ENCODE measurements around the gene ZNF775. TPM values are rescaled to one million over a fixed set of nuclear protein-coding genes. Genes with fewer than 3 reads are reported as not detected.

The ZNF775 gene
- total RNA-seq, 1 donor from 2014 or later, result 13.3 TPM

DNA sequence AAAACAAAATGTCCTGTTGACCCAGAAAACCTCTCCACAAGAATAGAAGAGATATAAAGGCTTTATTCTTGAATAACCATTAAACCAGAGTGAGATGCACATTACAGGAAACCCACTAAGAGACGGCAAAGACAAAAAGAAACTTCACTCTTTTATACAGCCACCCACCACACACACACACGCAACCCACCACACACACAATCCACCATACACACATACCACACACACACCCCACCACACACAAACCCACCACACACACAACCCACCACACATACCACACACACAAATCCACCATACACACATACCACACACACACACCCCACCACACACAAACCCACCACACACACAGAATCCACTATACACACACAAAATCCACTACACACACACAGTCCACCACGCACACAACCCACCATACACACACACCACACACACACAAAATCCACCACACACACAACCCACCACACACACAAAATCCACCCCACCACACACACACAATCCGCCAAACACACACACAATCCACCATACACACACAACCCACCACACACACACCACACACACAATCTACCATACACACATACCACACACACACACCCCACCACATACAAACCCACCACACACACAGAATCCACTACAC, 20.0 kb upstream of the ZNF775 start:
- Mint-ChIP-seq H3K4me3 (no peak overlapping the region), H3K27me3 (ENCODE audit: low read depth) (no peaks in the 10 kb centered on the region), H3K9me3 (no peaks in the 10 kb centered on the region), H3K36me3 (no peaks in the 10 kb centered on the region), H3K27ac (no peak overlapping the region), H3K4me1 (peaks cover 20% of the 10 kb centered on the region)
- TF ChIP-seq, protein P1, sequence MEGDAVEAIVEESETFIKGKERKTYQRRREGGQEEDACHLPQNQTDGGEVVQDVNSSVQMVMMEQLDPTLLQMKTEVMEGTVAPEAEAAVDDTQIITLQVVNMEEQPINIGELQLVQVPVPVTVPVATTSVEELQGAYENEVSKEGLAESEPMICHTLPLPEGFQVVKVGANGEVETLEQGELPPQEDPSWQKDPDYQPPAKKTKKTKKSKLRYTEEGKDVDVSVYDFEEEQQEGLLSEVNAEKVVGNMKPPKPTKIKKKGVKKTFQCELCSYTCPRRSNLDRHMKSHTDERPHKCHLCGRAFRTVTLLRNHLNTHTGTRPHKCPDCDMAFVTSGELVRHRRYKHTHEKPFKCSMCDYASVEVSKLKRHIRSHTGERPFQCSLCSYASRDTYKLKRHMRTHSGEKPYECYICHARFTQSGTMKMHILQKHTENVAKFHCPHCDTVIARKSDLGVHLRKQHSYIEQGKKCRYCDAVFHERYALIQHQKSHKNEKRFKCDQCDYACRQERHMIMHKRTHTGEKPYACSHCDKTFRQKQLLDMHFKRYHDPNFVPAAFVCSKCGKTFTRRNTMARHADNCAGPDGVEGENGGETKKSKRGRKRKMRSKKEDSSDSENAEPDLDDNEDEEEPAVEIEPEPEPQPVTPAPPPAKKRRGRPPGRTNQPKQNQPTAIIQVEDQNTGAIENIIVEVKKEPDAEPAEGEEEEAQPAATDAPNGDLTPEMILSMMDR (IDR thresholded peaks at IDR 0.05; ENCODE audit: unreplicated experiment), result no peak
- DNase-seq (ENCODE audit: low spot score in 2 of 2, unreplicated experiment in 2 of 2), result no peak

- H3K4me1 Mint-ChIP-seq, result peaks cover 20% of the 10 kb centered on the region
- H3K27ac Mint-ChIP-seq, result no peak overlapping the region
- TF ChIP-seq, protein P1 (IDR thresholded peaks at IDR 0.05; ENCODE audit: unreplicated experiment), result no peak
- no peaks in the 10 kb centered on the region for H3K9me3 Mint-ChIP-seq
- H3K36me3 Mint-ChIP-seq, result no peaks in the 10 kb centered on the region
- H3K4me3 Mint-ChIP-seq, result no peak overlapping the region
- no peak for DNase-seq (ENCODE audit: low spot score in 2 of 2, unreplicated experiment in 2 of 2)
- H3K27me3 Mint-ChIP-seq (ENCODE audit: low read depth), result no peaks in the 10 kb centered on the region
Observed at GRCh38 chr7:150359622-150360362, 19.3 kb upstream of the ZNF775 start.

DNA sequence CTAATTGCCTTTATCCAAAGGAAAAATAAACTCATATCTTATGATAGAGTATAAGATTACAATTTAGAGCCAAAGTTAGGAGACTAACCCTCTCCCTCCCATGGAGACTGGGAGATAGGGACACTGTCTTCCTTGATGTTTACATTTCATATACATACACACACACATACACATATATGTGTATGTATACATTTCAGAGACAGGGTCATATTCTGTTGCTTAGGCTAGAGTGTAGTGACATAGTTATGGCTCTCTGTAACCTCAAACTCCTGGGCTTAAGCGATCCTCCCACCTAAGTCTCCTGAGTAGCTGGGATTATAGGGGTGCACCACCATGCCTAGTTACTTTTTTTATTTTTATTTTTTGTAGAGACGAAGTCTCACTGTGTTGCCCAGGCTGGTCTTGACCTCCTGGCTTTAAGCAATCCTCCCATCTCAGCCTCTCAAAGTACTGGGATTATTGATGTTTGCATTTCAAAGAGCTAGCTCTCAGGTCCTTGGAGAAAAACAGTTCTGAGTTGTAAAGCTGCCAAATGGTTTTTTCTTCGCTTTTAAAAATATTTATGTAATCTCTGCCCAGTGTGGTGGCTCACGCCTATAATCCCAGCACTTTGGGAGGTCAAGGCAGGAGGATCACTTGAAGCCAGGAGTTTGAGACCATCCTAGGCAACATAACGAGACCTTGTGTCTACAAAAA, 18.6 kb upstream of the ZNF775 start:
- DNase-seq (ENCODE audit: low spot score in 2 of 2, unreplicated experiment in 2 of 2), result no peak
- H3K4me3 Mint-ChIP-seq, result no peak overlapping the region
- TF ChIP-seq, protein P1 (IDR thresholded peaks at IDR 0.05; ENCODE audit: unreplicated experiment), result no peak
- H3K4me1 Mint-ChIP-seq, result peaks cover 21% of the 10 kb centered on the region
- no peak overlapping the region for H3K27ac Mint-ChIP-seq
- H3K9me3 Mint-ChIP-seq, result no peaks in the 10 kb centered on the region
- no peaks in the 10 kb centered on the region for H3K27me3 Mint-ChIP-seq (ENCODE audit: low read depth)
- no peaks in the 10 kb centered on the region for H3K36me3 Mint-ChIP-seq

DNA sequence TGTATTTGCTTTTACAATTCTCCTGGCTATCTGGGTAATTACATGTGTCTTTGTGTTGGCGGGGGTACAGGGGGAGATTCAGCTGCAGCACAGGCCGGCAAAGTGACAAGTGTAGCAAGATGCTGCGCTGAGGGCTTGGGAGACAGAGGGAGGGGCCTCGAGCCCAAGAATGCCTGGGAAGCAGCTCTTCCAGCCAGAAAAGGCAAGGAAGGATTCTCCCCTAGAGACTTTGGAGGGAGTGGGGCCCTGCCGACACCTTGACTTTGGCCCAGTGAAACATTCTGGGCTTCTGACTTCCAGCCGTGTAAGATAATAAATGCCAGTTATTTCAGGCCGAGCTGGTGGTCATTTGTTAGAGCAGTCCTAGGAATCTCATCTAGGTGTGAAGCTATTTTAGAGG, 17.7 kb upstream of the ZNF775 start:
- DNase-seq (ENCODE audit: low spot score in 2 of 2, unreplicated experiment in 2 of 2), result no peak
- Mint-ChIP-seq H3K27ac (peak overlapping the region; percentile 52), H3K36me3 (no peaks in the 10 kb centered on the region), H3K27me3 (ENCODE audit: low read depth) (no peaks in the 10 kb centered on the region), H3K4me1 (peaks cover 29% of the 10 kb centered on the region), H3K9me3 (no peaks in the 10 kb centered on the region), H3K4me3 (no peak overlapping the region)
- TF ChIP-seq, protein P1 (IDR thresholded peaks at IDR 0.05; ENCODE audit: unreplicated experiment), result no peak

GRCh38 chr7:150361807-150362621, 17.1 kb upstream of the ZNF775 start:
- H3K4me1 Mint-ChIP-seq, result peaks cover 29% of the 10 kb centered on the region
- no peaks in the 10 kb centered on the region for H3K36me3 Mint-ChIP-seq
- no peaks in the 10 kb centered on the region for H3K27me3 Mint-ChIP-seq (ENCODE audit: low read depth)
- H3K4me3 Mint-ChIP-seq, result no peak overlapping the region
- H3K9me3 Mint-ChIP-seq, result no peaks in the 10 kb centered on the region
- no peak for DNase-seq (ENCODE audit: low spot score in 2 of 2, unreplicated experiment in 2 of 2)
- TF ChIP-seq, protein P1 (IDR thresholded peaks at IDR 0.05; ENCODE audit: unreplicated experiment), result no peak
- peak overlapping the region; percentile 52 for H3K27ac Mint-ChIP-seq

Data from mesothelial cell of epicardium (in vitro differentiated cells).